SU-DHL-6 (cell line): ENCODE results near the gene GYPC.

ENCODE experiments used
- EZH2phosphoT487 ChIP-seq: fragments of 200-600 bp; sonication (generic), shearing (Covaris generic); conservative IDR thresholded peaks from 2 replicates; pipeline ENCODE4 v1.6.1; 2018; ENCODE audit warnings: mild to moderate bottlenecking, antibody characterized with exemption, low read length, moderate library complexity, mixed read lengths
- TF ChIP-seq, protein P1 (sequence below): fragments of 200-600 bp; sonication (generic); IDR thresholded peaks from one replicate; pipeline ENCODE4 v1.5.1; 2017; ENCODE audit warnings: antibody characterized with exemption, mild to moderate bottlenecking, low read length, moderate library complexity; ENCODE audit not compliant: insufficient read depth, poor library complexity, severe bottlenecking

DNA sequence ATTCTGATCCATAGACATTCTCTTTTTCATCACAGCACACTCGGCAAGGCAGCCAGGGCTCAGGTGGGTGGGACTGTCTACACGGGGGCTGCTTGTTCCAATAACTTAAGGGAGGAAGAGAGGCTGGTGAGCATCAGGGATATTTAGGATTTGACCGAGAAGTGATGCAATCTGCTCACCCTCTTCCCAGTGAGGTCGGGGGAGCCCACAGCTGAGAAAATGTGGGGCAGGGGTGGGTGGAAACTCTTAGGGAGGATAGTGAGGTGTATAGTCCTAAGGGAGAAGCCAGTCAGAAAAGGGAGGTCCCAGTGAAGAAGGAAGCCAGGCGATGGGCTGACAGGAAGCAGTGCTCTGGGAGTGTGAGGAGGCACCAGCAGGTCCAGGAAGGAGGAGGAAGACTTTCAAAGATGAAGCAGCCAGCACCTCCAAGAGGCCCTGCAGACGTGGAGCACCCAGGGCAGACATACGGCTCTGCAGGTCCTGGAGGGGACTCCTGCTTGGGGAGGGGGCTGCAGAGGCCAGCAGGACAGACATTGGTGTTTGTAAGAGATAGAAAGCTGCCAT is 76.8 kb downstream of the GYPC start:
- TF ChIP-seq, protein P1, sequence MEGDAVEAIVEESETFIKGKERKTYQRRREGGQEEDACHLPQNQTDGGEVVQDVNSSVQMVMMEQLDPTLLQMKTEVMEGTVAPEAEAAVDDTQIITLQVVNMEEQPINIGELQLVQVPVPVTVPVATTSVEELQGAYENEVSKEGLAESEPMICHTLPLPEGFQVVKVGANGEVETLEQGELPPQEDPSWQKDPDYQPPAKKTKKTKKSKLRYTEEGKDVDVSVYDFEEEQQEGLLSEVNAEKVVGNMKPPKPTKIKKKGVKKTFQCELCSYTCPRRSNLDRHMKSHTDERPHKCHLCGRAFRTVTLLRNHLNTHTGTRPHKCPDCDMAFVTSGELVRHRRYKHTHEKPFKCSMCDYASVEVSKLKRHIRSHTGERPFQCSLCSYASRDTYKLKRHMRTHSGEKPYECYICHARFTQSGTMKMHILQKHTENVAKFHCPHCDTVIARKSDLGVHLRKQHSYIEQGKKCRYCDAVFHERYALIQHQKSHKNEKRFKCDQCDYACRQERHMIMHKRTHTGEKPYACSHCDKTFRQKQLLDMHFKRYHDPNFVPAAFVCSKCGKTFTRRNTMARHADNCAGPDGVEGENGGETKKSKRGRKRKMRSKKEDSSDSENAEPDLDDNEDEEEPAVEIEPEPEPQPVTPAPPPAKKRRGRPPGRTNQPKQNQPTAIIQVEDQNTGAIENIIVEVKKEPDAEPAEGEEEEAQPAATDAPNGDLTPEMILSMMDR: no peak
- no peak for TF ChIP-seq EZH2phosphoT487
